A673 (cell line): ENCODE measurements around the gene NKIRAS2. TPM values are rescaled to one million over a fixed set of nuclear protein-coding genes. Genes with fewer than 3 reads are reported as not detected.

Source experiments
- BruUV-seq: library from RNA; stranded (reverse); fragments of 400-500 nt; replicated peaks from 2 replicates; lab custom pipeline; 2021; lab: Mats Ljungman, UMichigan
- CTCF ChIA-PET: fragments of 300-600 bp; sonication (Branson Sonifier 250); formaldehyde crosslinking; loops from one replicate; lab custom pipeline; 2022; ENCODE audit warnings: antibody characterized with exemption; lab: Charles Lee
- POLR2A ChIA-PET: fragments of 300-600 bp; sonication (Branson Sonifier 250); formaldehyde crosslinking; loops from one replicate; lab custom pipeline; 2022; ENCODE audit warnings: antibody characterized with exemption; ENCODE audit not compliant: low non-redundant PET; lab: Charles Lee
- DNase-seq: peaks from one replicate; pipeline ENCODE4 v3.0.0-alpha.2; 2015; ENCODE audit warnings: low spot score
- H3K27ac ChIP-seq: fragments of 200-600 bp; sonication (generic); 2 replicates; pipeline ENCODE4 v1.5.1; 2016; ENCODE audit warnings: mixed run types, low read depth, mild to moderate bottlenecking, mixed read lengths, antibody characterized with exemption, low read length; ENCODE audit not compliant: poor library complexity, severe bottlenecking
- H3K27me3 ChIP-seq: fragments of 200-600 bp; sonication (generic); replicated peaks from 2 replicates; pipeline ENCODE4 v1.6.1; 2017; ENCODE audit warnings: mixed run types, low read depth, mild to moderate bottlenecking, mixed read lengths, antibody characterized with exemption, low read length; ENCODE audit not compliant: insufficient read depth, poor library complexity
- H3K36me3 ChIP-seq: fragments of 200-600 bp; sonication (generic); 2 replicates; pipeline ENCODE4 v1.6.1; 2016; ENCODE audit warnings: mixed run types, mild to moderate bottlenecking, mixed read lengths, antibody characterized with exemption, low read length; ENCODE audit not compliant: insufficient read depth, poor library complexity, severe bottlenecking
- H3K4me1 ChIP-seq: fragments of 200-600 bp; sonication (generic); 2 replicates; pipeline ENCODE4 v1.6.1; 2017; ENCODE audit warnings: mixed run types, mild to moderate bottlenecking, mixed read lengths, antibody characterized with exemption, low read length; ENCODE audit not compliant: insufficient read depth, poor library complexity, severe bottlenecking
- H3K4me3 ChIP-seq: fragments of 200-600 bp; sonication (generic); 2 replicates; pipeline ENCODE4 v1.5.1; 2016; ENCODE audit warnings: low read depth, mixed run types, mild to moderate bottlenecking, mixed read lengths, low read length; ENCODE audit not compliant: poor library complexity, severe bottlenecking
- H3K9me3 ChIP-seq: fragments of 200-600 bp; sonication (generic); 2 replicates; pipeline ENCODE4 v1.6.1; 2016; ENCODE audit warnings: mixed run types, low read depth, mild to moderate bottlenecking, mixed read lengths, antibody characterized with exemption, low read length; ENCODE audit not compliant: poor library complexity, severe bottlenecking
- EZH2 ChIP-seq: fragments of 200-600 bp; sonication (generic); IDR thresholded peaks from 2 replicates; pipeline ENCODE4 v1.6.1; 2017; ENCODE audit warnings: borderline replicate concordance, low read depth, mild to moderate bottlenecking, mixed read lengths, antibody characterized with exemption, low read length; ENCODE audit not compliant: poor library complexity, severe bottlenecking
- intact Hi-C: fragments of 100-400 bp; cut with micrococcal nuclease; formaldehyde crosslinking; loops from one replicate; pipeline ENCODE4 v1.10.0; 2022; ENCODE audit not compliant: unreplicated experiment
- total RNA-seq: library from RNA; stranded (reverse); gene quantifications from 2 replicates; pipeline ENCODE4 v1.2.3, GENCODE V29; 2021
- TF ChIP-seq, protein P1 (sequence below): fragments of 300-800, 200-600 bp; sonication (generic); conservative IDR thresholded peaks from 2 replicates; pipeline ENCODE4 v1.5.1; 2017; ENCODE audit warnings: low read depth, mild to moderate bottlenecking, antibody characterized with exemption, low read length, moderate library complexity, mixed read lengths

NKIRAS2 gene
- total RNA-seq, 1 experiment from 2014 or later = 28.7 TPM

DNA sequence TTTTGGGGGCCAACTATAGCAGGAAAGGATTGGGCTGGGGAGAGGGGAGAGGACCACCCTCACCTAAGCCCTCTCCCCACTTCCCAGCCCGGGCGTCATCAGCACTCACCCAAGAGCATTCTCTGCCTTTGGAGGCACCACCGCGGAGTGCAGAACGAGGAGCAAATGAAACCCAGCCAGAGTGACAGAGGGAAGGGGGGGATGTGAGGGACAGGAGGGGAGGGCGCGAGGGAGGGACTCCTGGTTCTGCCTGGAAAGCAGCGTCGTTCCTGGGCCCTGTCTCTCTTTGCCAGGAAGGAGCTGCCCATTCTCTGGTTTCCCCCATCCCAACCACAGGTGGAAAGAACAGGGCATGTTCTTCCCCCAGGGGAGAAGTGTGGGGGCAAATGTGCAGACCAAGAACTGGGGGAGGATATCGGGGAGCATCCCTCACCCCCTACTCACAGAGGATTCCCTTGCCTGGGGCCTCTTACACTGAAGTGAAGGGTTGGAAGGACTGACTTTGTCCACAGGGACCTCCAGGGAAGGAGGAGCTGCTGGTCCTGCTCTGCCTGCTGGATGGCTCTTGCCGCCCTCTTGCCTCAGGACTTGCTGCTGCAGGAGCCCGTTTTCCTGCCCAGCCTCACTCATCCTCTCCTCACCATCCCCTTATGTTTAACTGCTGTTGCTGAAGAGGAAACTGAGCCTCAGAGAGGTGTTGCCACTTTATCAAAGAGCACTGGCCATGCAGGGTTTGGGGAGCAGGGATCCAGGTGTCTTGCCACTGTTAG is 34.0 kb downstream of the NKIRAS2 start:
- Histone ChIP-seq H3K36me3 (no peaks in the 10 kb centered on the region), H3K9me3 (no peaks in the 10 kb centered on the region), H3K27ac (no peak overlapping the region), H3K27me3 (no peaks in the 10 kb centered on the region), H3K4me1 (no peaks in the 10 kb centered on the region), H3K4me3 (no peak overlapping the region)
- no TSS peak for BruUV-seq
- intact Hi-C loops = no loop called here
- ChIA-PET POLR2A (interaction anchor here (0.6 kb wide), 1 partner anchor 88 kb away, joined by 7 read pairs; no protein-coding TSS in a partner anchor), CTCF (no interaction called here)
- TF ChIP-seq, protein P1, sequence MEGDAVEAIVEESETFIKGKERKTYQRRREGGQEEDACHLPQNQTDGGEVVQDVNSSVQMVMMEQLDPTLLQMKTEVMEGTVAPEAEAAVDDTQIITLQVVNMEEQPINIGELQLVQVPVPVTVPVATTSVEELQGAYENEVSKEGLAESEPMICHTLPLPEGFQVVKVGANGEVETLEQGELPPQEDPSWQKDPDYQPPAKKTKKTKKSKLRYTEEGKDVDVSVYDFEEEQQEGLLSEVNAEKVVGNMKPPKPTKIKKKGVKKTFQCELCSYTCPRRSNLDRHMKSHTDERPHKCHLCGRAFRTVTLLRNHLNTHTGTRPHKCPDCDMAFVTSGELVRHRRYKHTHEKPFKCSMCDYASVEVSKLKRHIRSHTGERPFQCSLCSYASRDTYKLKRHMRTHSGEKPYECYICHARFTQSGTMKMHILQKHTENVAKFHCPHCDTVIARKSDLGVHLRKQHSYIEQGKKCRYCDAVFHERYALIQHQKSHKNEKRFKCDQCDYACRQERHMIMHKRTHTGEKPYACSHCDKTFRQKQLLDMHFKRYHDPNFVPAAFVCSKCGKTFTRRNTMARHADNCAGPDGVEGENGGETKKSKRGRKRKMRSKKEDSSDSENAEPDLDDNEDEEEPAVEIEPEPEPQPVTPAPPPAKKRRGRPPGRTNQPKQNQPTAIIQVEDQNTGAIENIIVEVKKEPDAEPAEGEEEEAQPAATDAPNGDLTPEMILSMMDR = no peak
- TF ChIP-seq EZH2 = no peak
- no peak for DNase-seq

DNA sequence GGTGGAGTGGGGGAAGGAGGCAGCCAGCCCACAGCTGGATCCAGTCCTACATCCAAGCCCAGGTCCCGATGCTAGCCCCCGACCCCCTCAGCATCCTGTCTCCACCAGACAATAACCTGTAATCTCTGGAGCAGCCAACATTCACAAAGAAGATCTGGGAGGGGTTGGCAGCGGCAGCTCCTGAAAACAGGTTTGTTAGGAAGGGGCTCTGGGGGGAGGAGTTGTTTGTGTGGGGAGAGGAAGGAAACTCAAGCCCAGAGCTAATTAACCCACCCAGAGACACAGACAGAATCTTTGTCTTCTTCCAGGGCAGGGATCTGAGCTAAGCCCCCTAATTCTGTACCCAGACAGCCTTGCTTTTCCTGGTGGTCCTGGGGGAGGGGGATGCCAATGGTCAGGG is 35.1 kb downstream of the NKIRAS2 start:
- Histone ChIP-seq H3K4me3 (no peak overlapping the region), H3K36me3 (no peaks in the 10 kb centered on the region), H3K9me3 (no peaks in the 10 kb centered on the region), H3K27me3 (no peaks in the 10 kb centered on the region), H3K27ac (no peak overlapping the region), H3K4me1 (no peaks in the 10 kb centered on the region)
- TF ChIP-seq, protein P1 = no peak
- no peak for TF ChIP-seq EZH2
- intact Hi-C loops = no loop called here
- POLR2A ChIA-PET = no interaction called here
- CTCF ChIA-PET = no interaction called here
- BruUV-seq = no TSS peak
- DNase-seq = no peak

DNA sequence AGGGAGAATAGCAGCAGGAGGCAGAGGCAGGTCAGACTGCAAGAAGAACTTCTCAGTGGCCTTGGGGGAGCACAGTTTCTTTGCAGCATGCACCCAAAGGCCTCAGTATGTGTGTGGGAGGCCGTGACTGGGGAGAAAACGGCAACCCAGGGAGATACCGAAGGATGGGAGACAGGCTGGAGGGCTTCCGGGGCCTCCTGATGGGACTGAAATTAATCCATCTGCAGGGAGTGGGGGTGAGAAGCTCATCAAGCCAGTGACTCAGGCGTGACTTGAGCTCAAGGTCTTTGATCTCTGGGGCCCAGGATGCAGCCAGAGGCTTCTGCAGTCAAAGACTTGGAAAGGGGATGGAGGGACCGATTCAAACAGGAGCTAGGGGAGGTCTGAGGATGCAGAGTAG is 35.6 kb downstream of the NKIRAS2 start:
- Histone ChIP-seq H3K27ac (no peak overlapping the region), H3K36me3 (no peaks in the 10 kb centered on the region), H3K27me3 (no peaks in the 10 kb centered on the region), H3K9me3 (no peaks in the 10 kb centered on the region), H3K4me3 (no peak overlapping the region), H3K4me1 (no peaks in the 10 kb centered on the region)
- POLR2A ChIA-PET = no interaction called here
- no peak for DNase-seq
- TF ChIP-seq, protein P1 = no peak
- no peak for TF ChIP-seq EZH2
- CTCF ChIA-PET = interaction anchor here (0.6 to 0.8 kb wide), 2 partner anchors 12 to 1738 kb away, joined by 3 to 8 read pairs; no protein-coding TSS in a partner anchor
- no TSS peak for BruUV-seq
- intact Hi-C loops = no loop called here
